GM23338 (cell line): Measurements from ENCODE around the gene ZNF628.

Experiments used
- CREB1 ChIP-seq: fragments of 250-450 bp; sonication (Bioruptor Pico); IDR thresholded peaks from 2 replicates; pipeline ENCODE4 v1.5.0; 2020; ENCODE audit warnings: low read depth, mild to moderate bottlenecking, moderate library complexity
- EZH2 ChIP-seq: fragments of 200-600 bp; sonication (generic); IDR thresholded peaks from one replicate; pipeline ENCODE4 v1.8.0; 2017; ENCODE audit warnings: antibody characterized with exemption, mild to moderate bottlenecking, low read depth; ENCODE audit not compliant: unreplicated experiment
- EZH2phosphoT487 ChIP-seq: fragments of 200-600 bp; sonication (generic); IDR thresholded peaks from one replicate; pipeline ENCODE4 v1.8.1; 2018; ENCODE audit warnings: antibody characterized with exemption; ENCODE audit not compliant: unreplicated experiment
- JUNB ChIP-seq: IDR thresholded peaks from one replicate; pipeline ENCODE4 v1.6.1; 2016; ENCODE audit warnings: antibody characterized with exemption; ENCODE audit not compliant: unreplicated experiment
- POLR2AphosphoS5 ChIP-seq: IDR thresholded peaks from 2 replicates; pipeline ENCODE4 v1.6.1; 2016; ENCODE audit warnings: antibody characterized with exemption, low read depth
- STAT1 ChIP-seq: IDR thresholded peaks from one replicate; pipeline ENCODE4 v1.6.1; 2016; ENCODE audit warnings: antibody characterized with exemption; ENCODE audit not compliant: unreplicated experiment
- ZNF114 ChIP-seq: fragments of 250-450 bp; sonication (Bioruptor Pico); IDR thresholded peaks from 2 replicates; pipeline ENCODE4 v1.5.0; 2020; ENCODE audit warnings: mild to moderate bottlenecking, moderate library complexity
- TF ChIP-seq, protein P1 (sequence below), 2 experiments: fragments of 200-600 bp in 1 of 2; sonication (generic) in 1 of 2; conservative IDR thresholded peaks; 2 replicates each; pipeline versions ENCODE4 v1.5.1 to v1.6.1; 2016 to 2017; ENCODE audit warnings: antibody characterized with exemption in 2 of 2, low read depth in 2 of 2, mild to moderate bottlenecking in 2 of 2, moderate library complexity in 1 of 2
- TF ChIP-seq, protein P2 (sequence below): IDR thresholded peaks from 2 replicates; pipeline ENCODE4 v1.6.1; 2016; ENCODE audit warnings: antibody characterized with exemption
- TF ChIP-seq, protein P3 (sequence below): IDR thresholded peaks from one replicate; pipeline ENCODE4 v1.6.1; 2018; ENCODE audit warnings: antibody characterized with exemption; ENCODE audit not compliant: unreplicated experiment
- TF ChIP-seq, protein P4 (sequence below): fragments of 250-450 bp; sonication (Bioruptor Pico); IDR thresholded peaks from 2 replicates; pipeline ENCODE4 v1.5.0; 2020; ENCODE audit warnings: mild to moderate bottlenecking, moderate library complexity

DNA sequence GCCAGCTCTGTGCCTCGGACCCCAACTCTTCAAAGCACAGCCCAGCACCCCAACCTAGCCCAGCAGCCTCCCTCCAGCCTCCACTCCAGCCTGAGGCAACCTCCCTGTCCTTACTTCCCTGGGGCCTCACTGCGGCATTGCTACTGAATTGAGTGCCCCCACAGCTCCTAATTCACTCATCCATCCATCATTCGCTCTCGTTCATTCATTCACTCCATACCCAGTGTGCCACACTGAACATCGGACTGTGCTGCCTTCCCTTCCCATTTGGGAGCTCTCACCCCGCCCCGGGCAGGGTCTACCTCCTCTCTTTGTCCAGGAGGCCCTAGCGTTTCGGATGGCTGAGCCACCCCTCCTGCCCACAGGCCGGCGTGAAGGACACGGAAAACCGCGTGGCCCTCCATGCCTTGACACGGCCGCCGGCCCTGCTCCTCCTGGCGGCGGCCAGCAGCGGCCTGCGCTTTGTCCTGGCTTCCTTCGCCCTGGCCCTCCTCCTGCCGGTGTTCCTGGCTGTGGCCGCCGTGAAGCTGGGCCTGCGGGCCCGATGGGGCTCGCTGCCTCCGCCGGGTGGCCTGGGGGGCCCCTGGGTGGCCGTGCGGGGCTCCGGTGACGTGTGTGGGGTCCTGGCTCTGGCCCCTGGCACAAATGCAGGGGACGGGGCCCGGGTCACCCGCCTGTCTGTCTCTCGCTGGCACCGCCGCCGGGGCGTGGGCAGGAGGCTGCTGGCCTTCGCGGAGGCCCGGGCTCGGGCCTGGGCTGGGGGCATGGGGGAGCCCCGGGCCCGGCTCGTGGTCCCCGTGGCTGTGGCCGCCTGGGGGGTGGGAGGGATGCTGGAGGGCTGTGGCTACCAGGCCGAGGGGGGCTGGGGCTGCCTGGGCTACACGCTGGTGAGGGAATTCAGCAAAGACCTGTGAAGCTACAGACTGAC lies 9.9 kb downstream of the ZNF628 start:
- TF ChIP-seq, protein P1, sequence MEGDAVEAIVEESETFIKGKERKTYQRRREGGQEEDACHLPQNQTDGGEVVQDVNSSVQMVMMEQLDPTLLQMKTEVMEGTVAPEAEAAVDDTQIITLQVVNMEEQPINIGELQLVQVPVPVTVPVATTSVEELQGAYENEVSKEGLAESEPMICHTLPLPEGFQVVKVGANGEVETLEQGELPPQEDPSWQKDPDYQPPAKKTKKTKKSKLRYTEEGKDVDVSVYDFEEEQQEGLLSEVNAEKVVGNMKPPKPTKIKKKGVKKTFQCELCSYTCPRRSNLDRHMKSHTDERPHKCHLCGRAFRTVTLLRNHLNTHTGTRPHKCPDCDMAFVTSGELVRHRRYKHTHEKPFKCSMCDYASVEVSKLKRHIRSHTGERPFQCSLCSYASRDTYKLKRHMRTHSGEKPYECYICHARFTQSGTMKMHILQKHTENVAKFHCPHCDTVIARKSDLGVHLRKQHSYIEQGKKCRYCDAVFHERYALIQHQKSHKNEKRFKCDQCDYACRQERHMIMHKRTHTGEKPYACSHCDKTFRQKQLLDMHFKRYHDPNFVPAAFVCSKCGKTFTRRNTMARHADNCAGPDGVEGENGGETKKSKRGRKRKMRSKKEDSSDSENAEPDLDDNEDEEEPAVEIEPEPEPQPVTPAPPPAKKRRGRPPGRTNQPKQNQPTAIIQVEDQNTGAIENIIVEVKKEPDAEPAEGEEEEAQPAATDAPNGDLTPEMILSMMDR (conservative IDR thresholded peaks at IDR 0.05; ENCODE audit: low read depth in 2 of 2) = peak in 1 of 2 experiments; percentile 15; a peak in 1 of 4 replicates
- TF ChIP-seq EZH2 (no peak), CREB1 (CRISPR knock-in tag) (no peak), POLR2AphosphoS5 (no peak), STAT1 (no peak), EZH2phosphoT487 (no peak), ZNF114 (CRISPR knock-in tag) (no peak), JUNB (no peak)
- TF ChIP-seq, protein P2, sequence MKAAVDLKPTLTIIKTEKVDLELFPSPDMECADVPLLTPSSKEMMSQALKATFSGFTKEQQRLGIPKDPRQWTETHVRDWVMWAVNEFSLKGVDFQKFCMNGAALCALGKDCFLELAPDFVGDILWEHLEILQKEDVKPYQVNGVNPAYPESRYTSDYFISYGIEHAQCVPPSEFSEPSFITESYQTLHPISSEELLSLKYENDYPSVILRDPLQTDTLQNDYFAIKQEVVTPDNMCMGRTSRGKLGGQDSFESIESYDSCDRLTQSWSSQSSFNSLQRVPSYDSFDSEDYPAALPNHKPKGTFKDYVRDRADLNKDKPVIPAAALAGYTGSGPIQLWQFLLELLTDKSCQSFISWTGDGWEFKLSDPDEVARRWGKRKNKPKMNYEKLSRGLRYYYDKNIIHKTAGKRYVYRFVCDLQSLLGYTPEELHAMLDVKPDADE = no peak
- TF ChIP-seq, protein P3, sequence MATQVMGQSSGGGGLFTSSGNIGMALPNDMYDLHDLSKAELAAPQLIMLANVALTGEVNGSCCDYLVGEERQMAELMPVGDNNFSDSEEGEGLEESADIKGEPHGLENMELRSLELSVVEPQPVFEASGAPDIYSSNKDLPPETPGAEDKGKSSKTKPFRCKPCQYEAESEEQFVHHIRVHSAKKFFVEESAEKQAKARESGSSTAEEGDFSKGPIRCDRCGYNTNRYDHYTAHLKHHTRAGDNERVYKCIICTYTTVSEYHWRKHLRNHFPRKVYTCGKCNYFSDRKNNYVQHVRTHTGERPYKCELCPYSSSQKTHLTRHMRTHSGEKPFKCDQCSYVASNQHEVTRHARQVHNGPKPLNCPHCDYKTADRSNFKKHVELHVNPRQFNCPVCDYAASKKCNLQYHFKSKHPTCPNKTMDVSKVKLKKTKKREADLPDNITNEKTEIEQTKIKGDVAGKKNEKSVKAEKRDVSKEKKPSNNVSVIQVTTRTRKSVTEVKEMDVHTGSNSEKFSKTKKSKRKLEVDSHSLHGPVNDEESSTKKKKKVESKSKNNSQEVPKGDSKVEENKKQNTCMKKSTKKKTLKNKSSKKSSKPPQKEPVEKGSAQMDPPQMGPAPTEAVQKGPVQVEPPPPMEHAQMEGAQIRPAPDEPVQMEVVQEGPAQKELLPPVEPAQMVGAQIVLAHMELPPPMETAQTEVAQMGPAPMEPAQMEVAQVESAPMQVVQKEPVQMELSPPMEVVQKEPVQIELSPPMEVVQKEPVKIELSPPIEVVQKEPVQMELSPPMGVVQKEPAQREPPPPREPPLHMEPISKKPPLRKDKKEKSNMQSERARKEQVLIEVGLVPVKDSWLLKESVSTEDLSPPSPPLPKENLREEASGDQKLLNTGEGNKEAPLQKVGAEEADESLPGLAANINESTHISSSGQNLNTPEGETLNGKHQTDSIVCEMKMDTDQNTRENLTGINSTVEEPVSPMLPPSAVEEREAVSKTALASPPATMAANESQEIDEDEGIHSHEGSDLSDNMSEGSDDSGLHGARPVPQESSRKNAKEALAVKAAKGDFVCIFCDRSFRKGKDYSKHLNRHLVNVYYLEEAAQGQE = no peak
- TF ChIP-seq, protein P4, sequence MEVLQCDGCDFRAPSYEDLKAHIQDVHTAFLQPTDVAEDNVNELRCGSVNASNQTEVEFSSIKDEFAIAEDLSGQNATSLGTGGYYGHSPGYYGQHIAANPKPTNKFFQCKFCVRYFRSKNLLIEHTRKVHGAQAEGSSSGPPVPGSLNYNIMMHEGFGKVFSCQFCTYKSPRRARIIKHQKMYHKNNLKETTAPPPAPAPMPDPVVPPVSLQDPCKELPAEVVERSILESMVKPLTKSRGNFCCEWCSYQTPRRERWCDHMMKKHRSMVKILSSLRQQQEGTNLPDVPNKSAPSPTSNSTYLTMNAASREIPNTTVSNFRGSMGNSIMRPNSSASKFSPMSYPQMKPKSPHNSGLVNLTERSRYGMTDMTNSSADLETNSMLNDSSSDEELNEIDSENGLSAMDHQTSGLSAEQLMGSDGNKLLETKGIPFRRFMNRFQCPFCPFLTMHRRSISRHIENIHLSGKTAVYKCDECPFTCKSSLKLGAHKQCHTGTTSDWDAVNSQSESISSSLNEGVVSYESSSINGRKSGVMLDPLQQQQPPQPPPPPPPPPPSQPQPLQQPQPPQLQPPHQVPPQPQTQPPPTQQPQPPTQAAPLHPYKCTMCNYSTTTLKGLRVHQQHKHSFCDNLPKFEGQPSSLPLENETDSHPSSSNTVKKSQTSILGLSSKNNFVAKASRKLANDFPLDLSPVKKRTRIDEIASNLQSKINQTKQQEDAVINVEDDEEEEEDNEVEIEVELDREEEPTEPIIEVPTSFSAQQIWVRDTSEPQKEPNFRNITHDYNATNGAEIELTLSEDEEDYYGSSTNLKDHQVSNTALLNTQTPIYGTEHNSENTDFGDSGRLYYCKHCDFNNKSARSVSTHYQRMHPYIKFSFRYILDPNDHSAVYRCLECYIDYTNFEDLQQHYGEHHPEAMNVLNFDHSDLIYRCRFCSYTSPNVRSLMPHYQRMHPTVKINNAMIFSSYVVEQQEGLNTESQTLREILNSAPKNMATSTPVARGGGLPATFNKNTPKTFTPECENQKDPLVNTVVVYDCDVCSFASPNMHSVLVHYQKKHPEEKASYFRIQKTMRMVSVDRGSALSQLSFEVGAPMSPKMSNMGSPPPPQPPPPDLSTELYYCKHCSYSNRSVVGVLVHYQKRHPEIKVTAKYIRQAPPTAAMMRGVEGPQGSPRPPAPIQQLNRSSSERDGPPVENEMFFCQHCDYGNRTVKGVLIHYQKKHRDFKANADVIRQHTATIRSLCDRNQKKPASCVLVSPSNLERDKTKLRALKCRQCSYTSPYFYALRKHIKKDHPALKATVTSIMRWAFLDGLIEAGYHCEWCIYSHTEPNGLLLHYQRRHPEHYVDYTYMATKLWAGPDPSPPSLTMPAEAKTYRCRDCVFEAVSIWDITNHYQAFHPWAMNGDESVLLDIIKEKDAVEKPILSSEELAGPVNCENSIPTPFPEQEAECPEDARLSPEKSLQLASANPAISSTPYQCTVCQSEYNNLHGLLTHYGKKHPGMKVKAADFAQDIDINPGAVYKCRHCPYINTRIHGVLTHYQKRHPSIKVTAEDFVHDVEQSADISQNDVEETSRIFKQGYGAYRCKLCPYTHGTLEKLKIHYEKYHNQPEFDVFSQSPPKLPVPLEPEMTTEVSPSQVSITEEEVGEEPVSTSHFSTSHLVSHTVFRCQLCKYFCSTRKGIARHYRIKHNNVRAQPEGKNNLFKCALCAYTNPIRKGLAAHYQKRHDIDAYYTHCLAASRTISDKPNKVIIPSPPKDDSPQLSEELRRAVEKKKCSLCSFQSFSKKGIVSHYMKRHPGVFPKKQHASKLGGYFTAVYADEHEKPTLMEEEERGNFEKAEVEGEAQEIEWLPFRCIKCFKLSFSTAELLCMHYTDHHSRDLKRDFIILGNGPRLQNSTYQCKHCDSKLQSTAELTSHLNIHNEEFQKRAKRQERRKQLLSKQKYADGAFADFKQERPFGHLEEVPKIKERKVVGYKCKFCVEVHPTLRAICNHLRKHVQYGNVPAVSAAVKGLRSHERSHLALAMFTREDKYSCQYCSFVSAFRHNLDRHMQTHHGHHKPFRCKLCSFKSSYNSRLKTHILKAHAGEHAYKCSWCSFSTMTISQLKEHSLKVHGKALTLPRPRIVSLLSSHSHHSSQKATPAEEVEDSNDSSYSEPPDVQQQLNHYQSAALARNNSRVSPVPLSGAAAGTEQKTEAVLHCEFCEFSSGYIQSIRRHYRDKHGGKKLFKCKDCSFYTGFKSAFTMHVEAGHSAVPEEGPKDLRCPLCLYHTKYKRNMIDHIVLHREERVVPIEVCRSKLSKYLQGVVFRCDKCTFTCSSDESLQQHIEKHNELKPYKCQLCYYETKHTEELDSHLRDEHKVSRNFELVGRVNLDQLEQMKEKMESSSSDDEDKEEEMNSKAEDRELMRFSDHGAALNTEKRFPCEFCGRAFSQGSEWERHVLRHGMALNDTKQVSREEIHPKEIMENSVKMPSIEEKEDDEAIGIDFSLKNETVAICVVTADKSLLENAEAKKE (CRISPR knock-in tag) = no peak
